Measurements from ENCODE around the gene A2ML1.
"Not testable (repeated sequence)": the region's sequence is repeated elsewhere in the genome, so short reads cannot be mapped to it uniquely, and the experiment has no call there.

Gene A2ML1

DNA sequence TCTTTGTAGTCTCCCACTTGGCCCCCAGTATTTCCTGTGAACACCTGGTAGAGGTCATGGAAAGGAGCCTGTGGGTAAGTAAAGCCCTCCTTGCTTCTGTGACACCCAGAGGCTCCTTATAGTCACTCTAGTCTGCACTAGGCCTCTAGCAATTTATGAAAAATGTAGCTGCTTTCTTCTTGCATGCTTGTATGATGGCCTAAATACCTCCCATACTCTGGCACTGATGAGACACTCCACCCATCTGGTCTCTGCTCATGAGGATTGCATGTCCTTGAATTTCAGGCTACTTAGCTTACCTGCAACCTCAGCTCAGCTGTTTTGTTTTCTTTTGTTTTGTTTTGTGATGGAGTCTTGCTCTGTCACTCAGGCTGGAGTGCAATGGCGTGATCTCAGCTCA lies 4.6 kb upstream of the A2ML1 start:
- DNase-seq (ENCODE audit: low read depth in 2 of 2), result no peak

DNA sequence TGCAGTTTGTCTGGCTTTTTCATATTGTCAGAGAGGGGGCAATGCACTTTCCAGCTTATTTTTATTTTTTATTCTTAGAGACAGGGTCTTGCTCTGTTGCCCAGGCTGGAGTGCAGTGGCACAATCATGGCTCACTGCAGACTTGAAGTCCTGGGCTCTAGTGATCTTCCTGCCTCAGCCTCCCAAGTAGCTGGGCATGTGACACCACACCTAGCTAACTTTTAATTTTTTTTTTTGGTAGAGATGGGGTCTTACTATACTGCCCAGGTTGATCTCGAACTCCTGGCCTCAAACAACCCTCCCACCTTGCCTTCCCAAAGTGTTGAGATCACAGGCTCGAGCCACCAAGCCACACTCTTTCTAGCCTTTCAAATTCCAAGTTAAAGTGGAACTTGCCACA lies 3.9 kb upstream of the A2ML1 start:
- DNase-seq (ENCODE audit: low read depth in 2 of 2), result no peak

DNA sequence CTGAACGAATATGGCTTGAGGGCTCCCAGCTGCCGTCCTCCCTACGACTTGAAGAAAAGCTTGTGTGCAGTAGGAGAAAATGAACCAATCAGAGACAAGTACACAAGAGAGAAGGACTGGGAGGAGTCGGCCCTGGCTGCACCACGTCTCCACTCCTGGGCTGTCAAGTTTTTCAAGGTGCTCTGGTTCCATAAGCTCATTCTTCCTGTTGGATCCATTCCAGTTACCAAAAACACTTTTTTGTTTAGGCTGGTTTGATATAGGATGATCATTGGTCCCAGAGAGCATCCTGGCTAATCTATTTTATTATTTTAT lies 2.8 kb upstream of the A2ML1 start:
- DNase-seq (ENCODE audit: low read depth in 2 of 2), result no peak

DNA sequence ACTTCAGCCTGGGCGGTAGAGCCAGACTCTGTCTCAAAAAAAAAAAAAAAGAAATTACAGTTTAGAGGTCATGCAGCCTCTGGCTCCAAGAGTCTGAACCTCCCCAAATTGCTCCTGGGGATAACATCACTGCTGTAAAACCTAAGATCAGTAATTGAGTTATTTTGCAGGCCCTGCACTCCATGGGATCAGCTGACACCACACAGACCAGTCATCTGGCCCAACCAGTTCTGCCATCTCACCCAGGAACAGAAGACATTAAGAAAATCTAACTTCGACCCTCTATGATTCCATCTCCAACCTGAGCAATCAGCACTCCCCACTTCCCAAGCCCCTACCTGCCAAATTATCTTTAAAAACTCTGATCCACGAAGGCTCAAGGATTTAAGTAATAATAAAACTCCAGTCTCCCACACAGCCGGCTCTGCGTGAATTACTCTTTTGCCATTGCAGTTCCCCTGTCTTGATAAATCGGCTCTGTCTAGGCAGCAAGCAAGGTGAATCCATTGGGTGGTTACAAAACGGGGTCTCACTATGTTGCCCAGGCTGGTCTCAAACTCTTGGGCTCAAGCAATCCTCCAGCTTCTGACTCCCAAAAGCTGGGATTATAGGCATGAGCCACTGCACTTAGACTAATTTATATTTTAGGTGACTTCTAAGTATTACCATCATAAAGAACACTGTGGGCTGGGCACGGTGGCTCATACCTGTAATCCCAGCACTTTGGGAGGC lies 1.6 kb upstream of the A2ML1 start:
- DNase-seq (ENCODE audit: low read depth in 2 of 2), result not testable (repeated sequence)

DNA sequence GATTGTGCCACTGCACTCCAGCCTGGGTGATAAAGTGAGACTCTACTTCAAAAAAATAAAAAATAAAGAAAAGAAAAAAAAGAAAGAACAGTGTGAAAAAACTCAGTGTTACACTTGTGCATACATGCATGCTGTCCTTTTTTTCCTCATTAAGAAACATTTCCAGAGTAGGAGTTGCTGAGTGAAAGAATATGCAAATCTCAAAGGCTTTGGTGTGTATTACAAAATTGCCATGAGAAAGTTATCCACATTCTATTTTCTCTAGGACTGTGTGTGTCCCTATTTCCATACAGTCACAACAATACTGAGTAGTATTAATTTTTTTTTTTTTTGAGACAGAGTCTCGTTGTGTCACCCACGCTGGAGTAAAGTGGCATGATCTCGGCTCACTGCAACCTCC lies 830 bp upstream of the A2ML1 start:
- DNase-seq (ENCODE audit: low read depth in 2 of 2), result no peak

DNA sequence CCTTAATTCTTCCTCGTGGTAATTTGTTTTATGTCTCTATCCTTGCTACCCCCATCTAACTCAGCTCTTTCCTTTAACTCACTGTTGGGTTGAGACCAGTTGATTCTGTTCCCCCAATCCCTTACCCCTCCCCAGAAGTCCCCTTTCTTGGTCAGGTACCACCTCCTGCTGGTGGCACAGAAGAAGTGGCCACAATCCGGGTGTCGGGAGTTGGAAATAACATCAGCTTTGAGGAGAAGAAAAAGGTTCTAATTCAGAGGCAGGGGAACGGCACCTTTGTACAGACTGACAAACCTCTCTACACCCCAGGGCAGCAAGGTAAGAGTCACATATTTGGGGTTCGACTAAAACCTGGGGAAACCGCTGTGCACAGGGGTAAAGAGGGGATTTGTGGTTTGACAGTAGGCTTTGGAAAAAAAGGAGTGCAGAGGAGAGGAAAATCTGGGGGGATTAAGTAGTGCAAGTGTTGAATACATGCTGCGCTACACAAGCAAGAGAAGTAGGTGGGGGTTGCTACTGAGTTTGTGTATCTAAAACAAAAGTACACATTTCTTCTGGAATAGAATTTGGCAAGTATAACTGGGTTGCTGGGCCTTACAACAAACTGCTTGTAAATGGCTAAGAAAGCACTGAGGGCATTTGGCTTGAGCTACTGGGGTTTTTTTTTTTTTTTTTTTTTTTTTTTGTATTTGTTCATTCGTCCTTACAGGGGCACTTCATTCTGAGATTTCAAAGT lies 1.3 kb downstream of the A2ML1 start:
- DNase-seq (ENCODE audit: low read depth in 2 of 2), result no peak

DNA sequence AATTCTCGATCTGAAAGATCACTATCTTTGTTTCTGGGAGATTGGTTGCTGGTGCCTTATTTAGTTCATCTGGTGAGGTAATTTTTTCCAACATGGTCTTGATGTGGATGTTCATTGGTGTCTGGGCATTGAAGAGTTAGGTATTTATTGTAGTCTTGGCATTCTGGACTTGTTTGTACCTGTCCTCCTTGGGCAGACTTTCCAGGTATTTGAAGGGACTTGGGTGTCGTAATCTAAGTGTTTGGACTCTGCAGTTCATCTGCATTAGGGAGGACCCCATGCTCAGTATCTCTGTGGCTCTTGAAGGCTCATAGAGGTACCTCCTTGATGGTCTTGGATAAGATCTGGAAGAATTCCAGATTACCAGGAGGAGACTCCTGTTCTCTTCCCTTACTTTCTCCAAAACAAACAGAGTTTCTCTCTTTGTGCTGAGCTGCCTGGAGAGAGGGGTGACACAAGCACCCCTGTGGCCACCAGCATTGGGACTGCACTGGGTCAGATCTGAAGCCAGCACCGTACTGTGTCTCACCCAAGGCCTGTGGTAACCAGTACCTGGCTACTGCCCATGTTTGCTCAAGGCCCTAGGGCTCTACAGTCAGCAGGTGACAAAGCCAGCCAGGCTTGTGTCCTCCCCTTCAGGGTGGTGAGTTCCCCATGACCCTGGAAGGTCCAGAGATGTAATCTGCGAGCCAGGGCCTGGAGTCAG lies 5.3 kb downstream of the A2ML1 start:
- no peak for DNase-seq (ENCODE audit: low read depth in 2 of 2)

DNA sequence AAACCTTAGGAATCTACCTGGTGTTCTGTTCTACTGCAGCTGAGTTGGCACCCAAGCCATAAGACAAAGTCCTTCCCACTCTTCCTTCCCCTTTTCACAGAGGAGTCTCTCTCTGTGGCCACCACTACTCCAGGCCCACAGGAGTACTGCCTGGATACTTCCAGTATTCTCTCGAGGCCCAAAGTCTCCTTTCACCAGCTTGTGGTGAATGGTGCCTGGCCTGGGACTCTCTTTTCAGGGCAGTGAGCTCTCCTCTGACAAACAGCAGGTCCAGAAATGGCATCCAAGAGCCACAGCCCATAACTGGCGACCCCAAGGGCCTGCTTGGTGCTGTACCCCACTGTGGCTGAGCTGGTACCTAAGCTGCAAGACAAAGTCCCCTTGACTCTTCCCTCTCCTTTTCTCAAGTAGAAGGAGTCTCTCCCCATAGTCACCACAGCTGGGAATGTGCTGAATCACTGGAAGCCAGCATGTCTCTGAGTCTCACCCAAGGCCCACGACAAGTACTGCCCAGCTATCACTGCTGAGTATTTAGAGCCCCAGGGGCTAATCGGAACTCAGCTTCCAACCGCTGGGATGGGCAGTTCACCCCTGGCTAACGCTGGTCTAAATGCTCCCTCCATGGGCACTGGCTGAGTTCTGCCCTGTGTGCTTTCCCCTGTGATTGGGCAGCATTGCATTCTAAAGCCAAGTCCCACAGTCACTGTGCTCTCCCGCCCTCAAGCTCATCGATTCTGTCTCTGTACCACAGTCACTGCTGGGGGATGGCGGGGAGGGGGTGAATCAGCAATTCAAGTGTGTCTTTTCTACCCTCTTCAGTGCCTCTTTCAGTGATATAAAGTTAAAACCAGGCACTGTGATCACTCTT lies 6.1 kb downstream of the A2ML1 start:
- DNase-seq (ENCODE audit: low read depth in 2 of 2), result no peak

DNA sequence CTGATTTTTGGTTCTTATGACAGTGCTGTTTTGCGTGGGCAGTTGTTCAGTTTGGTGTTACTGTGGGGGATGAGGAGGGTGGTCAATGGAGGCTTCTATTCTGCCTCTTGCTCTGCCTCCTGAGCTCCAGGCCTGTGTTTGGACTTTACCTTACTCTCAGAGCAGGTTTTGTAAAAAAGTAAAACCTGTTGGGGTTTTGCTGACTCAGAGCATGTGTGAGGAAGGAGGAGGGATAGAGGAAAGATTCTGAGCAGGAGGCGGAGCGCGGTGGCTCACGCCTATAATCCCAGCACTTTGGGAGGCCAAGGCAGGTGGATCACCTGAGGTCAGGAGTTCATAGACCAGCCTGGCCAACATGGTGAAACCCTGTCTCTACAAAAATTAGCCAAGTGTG lies 6.7 kb downstream of the A2ML1 start:
- no peak for DNase-seq (ENCODE audit: low read depth in 2 of 2)

DNA sequence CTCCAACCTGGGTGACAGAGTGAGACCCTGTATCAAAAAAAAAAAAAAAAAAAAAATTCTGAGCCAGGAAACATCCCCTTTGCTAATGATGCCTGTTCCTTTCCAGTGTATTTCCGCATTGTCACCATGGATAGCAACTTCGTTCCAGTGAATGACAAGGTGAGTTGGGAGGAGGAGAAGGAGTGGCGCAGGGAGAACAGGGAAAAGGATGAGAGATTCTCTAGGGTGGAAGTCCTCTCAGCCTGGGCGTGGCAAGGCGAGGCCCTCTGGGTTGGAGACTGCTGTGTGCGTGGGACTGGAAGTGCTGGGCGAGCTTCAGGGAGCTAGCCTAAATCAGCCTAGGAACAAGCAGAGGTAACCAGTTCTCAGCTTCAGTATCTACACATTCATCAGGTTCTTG lies 7.2 kb downstream of the A2ML1 start:
- no peak for DNase-seq (ENCODE audit: low read depth in 2 of 2)

DNA sequence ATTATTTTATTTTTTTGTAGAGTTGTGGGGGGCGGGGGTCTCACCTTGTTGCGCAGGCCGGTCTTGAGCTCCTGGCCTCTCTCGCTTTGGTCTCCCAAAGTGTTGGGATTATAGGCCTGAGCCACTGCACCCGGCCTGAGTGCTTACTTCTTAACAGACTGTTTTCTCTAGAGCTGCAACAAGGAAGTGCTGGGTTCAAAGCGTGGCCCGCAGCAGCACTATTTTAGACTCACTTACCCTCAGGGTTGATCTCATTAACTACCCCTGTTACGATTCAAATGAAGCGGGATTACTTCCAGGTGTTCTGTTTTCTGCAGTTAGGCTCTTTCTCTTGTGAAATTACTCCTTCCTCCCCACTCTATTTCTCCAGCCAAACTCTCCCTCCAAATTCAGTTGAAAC lies 8.7 kb downstream of the A2ML1 start:
- DNase-seq (ENCODE audit: low read depth in 2 of 2), result no peak

DNA sequence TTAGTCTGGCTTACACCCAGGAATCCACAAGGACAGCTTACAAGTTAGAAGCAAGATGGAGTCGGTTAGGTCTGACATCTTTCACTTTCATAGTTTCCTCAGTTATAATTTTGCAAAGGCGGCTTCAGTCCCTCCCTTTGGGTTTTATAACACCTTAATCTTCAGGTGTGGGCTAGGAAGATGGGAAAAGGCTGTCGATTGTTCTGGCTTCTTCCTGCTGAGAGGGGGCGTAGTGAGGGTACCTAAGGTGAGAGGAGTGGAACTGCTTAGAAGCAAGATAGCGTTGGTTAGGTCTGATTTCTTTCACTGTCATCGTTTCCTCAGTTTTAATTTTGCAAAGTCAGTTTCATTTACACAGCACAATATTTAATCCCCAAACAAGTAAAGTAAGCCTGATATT lies 10.1 kb downstream of the A2ML1 start:
- no peak for DNase-seq (ENCODE audit: low read depth in 2 of 2)

DNA sequence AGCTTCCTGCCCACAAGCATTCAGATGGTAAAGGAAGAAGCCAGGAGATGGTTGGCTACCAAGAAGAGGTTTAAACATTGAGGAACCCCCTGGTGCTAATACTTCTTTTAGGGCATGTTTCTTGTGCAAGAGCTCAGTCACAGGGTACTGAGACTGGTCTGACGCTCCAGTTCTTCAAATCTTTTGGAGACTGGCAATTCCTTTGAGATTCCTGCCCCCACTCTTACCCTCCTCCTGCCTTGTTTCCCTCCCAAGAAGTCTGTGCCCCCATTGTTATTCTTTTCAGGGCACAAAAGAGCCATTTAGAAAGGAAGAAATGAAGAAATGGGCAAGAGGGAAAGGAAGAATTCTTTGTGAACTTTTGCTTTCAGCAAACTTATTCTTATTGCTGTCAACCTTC lies 11.8 kb downstream of the A2ML1 start:
- DNase-seq (ENCODE audit: low read depth in 2 of 2), result no peak

DNA sequence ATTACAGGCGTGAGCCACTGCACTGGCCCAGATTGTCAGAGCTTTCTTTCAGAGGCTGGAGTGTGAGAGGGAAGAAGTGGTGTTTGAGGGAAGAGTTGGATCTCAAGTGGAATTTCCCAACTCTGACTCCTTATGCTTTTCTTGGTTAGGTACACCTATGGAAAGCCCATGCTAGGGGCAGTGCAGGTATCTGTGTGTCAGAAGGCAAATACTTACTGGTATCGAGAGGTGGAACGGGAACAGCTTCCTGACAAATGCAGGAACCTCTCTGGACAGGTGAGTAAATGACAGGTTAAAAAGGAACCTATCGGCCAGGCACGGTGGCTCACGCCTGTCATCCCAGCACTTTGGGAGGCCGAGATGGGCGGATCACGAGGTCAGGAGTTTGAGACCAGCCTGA lies 14.9 kb downstream of the A2ML1 start:
- DNase-seq (ENCODE audit: low read depth in 2 of 2), result no peak

DNA sequence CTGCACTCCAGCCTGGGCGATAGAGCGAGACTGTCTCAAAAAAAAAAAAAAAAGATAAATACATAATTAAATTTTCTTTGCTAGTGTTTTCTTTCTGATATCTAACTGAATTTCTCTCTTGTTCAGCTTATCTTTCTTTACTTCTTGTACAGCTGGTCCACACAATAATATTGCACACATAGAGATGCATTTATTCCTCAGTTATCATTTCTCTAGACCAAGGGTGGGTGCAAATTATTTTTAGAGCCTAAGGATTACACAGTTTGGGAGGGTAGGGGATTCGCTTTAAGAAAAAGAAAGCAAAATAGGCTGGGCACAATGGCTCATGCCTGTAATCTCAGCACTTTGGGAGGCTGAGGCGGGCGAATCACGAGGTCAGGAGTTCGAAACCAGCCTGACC lies 17.9 kb downstream of the A2ML1 start:
- no peak for DNase-seq (ENCODE audit: low read depth in 2 of 2)

DNA sequence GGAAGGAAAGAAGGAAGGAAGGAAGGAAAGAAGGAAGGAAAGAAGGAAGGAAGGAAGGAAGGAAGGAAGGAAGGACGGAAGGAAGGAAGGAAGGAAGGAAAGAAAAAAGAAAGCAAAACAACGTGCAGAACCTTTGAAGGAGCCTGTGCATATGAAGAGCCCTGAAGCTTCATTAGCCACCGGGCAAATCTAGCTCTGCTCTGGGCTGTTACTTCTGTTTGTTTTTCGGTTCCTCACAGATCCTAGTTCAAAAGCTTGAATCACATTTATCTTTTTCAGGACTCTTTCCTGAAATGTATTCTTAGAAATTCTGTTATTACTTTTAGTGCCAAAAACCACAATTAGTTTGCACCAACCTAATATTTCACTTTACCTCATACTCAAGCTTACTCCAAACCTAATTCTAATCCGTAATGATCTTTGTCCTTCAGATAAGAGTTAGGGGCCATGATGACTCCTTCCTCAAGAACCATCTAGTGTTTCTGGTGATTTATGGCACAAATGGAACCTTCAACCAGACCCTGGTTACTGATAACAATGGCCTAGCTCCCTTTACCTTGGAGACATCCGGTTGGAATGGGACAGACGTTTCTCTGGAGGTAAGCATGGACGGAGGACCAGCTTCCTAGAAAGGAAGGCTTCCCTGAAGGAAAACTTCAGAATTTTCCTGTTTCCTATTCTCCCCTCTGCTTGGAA lies 18.7 kb downstream of the A2ML1 start:
- DNase-seq (ENCODE audit: low read depth in 2 of 2), result no peak

DNA sequence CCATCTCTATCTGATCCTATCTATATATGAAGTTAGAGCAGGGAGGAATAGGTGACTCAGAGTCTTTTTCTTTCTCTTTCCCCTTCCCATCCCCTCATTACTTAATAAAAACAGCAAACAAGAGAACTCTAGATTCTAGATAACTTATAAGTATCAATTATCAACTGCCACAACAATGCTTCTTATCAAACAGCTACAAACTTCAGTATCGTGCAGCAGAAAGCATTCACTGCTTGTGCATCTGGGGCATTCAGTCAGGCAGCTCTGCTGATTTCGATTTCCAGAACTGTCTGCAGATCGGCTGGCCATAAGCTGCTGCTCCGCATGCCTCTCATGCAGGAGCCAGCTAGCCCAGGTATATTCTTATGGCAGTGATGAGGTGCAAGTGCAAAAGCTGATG lies 19.4 kb downstream of the A2ML1 start:
- DNase-seq (ENCODE audit: low read depth in 2 of 2), result no peak

DNA sequence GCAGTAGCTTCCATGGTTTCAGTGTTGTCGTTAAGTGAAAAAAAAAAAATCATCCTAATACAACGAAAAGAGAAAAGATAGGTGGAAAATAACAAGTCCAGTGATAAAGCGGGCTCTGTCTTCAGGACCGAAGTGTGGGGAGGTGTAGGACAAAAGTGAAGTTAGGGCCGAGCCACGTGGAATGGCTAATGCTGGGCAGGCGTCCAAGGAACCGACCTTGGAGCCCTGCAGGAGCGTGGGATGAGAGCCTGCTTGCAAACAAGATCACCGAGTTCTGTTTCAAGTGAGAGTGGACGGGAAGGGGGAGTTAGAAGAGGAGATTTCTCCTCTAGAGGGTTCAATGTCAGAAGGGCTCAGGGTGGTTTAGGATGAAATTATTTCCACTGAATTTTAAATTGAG lies 22.2 kb downstream of the A2ML1 start:
- no peak for DNase-seq (ENCODE audit: low read depth in 2 of 2)

DNA sequence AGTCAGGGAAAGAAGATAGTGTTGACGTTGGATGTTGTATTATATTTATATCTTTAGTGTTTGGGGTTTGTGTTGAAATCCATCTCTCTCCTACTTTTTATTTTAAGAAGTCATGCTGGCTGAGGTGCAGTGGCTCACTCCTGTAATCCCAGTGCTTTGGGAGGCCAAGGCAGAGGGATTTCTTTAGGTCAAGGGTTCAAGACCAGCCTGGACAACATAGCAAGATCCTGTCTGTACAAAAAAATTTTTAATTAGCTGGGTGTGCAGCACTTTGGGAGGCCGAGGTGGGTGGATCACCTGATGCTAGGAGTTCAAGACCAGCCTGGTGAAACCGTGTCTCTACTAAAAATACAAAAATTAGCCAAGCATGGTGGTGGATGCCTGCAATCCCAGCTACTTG lies 23.9 kb downstream of the A2ML1 start:
- no peak for DNase-seq (ENCODE audit: low read depth in 2 of 2)

DNA sequence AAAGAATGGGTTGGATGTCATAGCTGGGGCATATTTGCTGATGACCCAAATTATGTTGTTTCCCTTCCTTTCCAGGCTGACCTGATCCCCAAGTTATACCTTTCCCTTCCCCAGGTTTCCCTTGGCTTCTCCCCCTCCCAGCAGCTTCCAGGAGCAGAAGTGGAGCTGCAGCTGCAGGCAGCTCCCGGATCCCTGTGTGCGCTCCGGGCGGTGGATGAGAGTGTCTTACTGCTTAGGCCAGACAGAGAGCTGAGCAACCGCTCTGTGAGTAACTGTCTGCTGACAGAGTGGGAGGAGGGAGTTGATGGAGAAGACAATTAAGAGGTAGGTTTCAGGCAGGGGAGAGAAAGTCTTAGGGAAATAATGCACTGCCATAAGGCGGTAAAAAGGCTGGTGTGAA lies 25.0 kb downstream of the A2ML1 start:
- no peak for DNase-seq (ENCODE audit: low read depth in 2 of 2)

DNA sequence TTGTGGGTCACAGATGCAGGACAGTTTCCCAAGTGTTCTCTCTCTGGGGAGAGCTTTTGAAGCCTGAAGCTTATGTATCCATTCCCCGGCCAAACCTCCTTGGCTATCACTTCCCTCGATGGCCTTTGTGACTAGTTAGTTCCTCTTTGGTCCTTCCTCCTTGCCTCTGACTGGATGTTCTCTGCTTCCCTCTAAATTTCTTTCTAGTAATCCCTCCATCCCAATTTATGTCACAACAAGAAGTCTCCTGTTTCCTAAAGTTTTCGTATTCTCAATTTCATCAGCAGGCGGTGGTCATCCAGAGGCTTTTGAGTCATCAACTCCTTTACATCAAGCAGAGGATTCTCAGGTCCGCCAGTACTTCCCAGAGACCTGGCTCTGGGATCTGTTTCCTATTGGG lies 27.5 kb downstream of the A2ML1 start:
- DNase-seq (ENCODE audit: low read depth in 2 of 2), result no peak

DNA sequence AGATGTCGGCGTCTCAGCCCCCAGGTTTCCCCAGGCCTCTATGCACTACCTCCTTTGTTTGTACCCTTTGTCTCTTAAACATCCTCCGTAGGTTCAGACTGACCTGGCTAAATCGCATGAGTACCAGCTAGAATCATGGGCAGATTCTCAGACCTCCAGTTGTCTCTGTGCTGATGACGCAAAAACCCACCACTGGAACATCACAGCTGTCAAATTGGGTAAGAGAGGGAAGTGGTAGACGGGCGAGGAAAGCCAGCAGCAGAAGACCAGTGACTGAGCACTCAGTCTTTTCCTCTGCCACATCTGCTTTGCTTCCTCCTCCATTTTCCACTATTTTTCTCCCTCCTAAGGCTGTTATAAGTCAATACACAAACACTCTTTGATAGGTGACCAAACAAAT lies 29.7 kb downstream of the A2ML1 start:
- no peak for DNase-seq (ENCODE audit: low read depth in 2 of 2)
